Mesenteric fat pad (tissue), 1 donor: ENCODE data around the gene NOP16. TPM values are rescaled to one million over a fixed set of nuclear protein-coding genes. Genes with fewer than 3 reads are reported as not detected.
A peak's percentile ranks its signal among the peaks of the same experiment; 100 is the strongest.

Experiments
- DNase-seq: peaks from one replicate; pipeline ENCODE4 v3.0.0-alpha.2; 2020; ENCODE audit warnings: low spot score
- microRNA-seq: library from miRNA; unstranded; fragments of <30 nt; microRNA quantifications from one replicate; pipeline ENCODE4 v1.2.0, GENCODE V29; 2020; ENCODE audit warnings: borderline number of aligned reads
- total RNA-seq: library from RNA; stranded (reverse); fragmentation: NEBNext Ultra II Directional; extraction: Animal tissue kit (Norgen Biotek cat#: 25700); gene quantifications from one replicate; pipeline ENCODE4 v1.2.1, GENCODE V29; 2021
- donor health status: DM: yes; HTN: yes; CAD: no.

The NOP16 gene
- total RNA-seq, 1 donor from 2014 or later = 38.9 TPM

DNA sequence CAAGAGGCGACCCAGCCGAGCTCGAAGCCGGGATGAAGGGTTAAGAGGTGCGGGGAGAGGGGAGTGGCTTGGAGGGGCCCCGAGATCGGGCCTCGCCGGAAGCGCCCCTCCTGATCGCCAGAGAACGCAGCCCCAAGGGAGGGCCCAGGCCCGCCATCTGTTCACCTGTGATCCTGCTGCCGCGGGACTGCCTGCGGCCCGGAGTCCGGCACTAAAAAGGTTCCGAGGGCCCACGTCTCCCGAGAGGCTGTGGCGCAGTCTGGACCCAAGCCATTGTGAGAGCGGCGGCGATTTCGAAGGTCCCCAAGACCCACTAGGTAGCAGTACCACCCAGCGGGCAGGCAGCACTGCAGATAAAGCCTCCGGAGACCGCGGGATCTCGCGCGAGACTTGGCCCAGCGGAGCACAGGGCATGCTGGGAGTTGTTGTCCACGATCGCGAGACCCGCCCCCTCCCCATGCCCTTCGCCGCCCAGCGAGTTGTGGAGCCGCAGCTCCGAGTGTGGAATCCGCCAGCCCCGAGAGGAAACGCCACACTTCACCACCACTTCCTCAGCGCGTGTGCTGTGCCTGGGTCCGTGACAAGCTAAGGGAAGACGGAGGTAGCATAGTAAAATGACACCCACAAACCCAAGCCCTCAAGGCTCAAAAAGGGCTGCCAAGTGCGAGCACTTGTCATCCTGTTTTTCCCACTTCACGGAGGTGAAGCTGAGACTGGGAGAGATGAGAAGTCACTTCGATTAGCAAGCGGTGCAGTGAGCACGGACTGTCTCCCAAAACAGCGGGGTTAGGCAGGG is 26.8 kb downstream of the NOP16 start, which contains the start of gene KIAA1191:
TSS of gene KIAA1191 (minus strand) at position 328 of the 796 bp plus-strand sequence. CDS start 2,256 bp downstream, outside the sequence.
- peak; percentile 97 for DNase-seq

DNA sequence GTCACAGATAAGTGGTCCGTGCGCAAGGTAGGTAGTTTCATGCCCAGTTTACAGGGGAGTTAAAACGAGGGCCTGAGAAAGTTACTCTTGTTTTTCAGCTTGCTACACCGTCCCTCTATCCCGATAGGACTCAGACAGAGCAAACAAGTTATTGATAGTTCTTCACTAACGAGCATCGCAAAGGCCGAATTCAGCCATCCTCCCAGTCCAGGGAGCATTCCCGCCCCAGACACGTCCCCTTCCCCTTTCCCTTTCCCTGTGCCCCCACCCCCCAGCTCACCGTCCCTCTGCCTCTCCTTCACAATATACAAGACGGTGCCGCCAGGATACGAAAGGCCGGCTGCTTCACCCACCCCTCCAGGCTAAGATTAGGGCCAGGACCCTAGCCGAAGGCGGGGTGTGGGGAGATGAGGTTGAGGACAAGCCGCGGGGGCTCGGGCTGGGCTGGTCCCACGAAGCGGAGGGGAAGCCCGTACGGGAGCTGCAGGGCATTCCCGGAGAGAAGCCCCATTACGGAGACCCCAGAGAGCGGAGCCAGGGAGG is 27.4 kb downstream of the NOP16 start:
- DNase-seq = no peak

DNA sequence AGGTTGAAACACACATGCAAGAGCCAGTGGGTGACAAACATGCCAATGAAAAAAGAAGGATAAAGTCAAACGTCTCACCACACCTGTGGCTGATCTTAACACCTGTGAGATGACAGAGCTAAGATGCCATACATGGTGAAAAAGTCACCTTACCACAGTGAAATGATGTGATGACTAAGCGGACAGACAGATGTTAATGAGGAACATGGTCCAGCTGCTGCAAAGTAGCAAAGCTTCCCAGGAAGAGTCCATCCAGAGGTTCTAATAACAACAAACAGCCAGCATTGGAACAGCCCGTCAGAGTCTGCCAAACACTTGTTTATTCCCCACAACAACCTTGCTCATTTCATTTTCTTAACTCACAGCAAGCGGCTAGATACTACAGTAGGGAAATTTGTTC is 28.7 kb downstream of the NOP16 start:
- DNase-seq = no peak

GRCh38 chr5:176356179-176356566 is 32.2 kb downstream of the NOP16 start:
- no peak for DNase-seq

GRCh38 chr5:176355400-176356178 is 32.8 kb downstream of the NOP16 start:
- no peak for DNase-seq

GRCh38 chr5:176353533-176353932 is 34.9 kb downstream of the NOP16 start:
- DNase-seq = peak; percentile 49

DNA sequence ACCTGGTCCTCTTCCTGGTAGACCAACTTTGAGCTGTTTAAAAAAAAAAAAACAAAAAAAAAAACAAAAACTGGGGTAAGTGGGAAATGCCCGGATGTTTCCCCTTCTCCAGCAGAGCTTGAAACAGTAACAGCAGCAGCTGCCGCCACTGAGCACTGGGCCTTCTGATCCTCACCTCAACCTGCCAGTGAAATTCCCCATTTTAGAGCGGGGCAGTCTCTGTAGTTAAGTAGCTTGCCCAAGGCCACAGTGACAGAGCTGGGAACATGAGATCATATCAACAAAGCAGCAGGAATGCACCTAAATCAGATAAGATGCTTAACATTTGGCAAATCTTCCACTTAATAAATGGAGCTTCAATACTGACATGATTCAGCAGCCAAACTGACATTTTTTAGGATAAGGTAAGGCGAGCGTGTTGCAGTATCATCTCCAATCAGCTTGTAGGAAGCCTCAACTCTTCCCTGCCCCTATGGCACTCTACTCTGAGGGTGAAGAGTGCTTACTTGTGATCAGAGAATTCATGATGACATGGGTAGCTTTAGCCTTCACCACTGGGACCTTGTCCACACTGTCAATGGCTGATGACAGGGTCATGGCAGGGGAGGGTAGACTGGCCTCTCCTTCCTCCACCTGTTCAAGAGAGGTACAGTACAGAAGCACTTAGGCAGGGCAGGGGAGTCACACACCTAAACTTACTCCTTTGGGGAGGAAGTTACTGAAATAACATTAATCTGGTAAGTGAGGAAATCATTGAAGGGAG is 36.1 kb downstream of the NOP16 start:
- DNase-seq = peak; percentile 14

- DNase-seq = peak; percentile 57
Observed at GRCh38 chr5:176350416-176350815, 38.0 kb downstream of the NOP16 start.

DNA sequence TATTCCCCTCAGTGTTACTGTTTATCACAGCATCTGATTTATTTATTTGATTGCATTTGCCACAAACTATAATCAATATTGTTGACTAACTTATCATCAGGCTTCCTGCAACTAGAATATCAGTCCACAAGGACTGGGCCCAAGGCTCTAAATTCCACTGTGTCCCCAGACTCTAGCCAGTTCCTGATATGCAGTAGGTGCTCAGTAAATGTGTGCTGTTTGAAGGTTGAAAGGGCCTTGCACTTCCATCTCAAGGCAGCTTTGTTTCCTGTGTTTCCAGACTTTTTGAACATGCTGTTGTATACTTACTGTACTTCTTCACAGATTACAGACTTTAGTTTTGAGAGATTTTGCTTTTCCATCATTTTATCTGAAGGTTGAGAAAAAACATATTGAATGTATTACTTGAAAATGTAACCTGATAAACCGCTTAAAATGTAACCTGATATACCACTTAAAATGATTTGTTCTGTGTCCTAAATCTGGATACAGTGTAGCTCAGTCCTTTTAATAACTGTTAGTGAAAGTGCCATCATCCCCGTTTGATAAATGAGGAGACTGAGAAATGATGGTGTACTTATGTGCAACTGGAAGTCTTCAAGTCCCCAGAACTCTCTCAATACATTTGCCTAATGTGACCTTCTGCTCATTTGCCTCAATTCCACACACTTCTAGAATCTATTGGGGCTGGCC is 45.5 kb downstream of the NOP16 start:
- no peak for DNase-seq

DNA sequence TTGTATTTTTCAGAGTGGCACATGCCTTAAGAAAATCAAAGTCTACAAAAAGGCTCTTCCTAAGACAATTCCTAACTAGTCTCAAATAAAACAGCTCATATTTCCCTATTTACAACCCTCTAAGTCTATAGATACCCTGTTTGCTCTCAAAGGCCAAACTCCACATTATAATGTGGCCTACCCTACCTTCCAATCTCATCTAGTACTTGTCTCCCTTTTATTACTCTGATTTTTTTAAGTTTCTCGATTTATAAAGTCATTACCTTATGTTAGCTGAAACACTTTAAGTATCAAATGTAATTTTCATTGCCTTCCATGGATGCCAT is 46.3 kb downstream of the NOP16 start:
- no peak for DNase-seq

- DNase-seq = no peak
Observed at GRCh38 chr5:176341325-176342157, 46.9 kb downstream of the NOP16 start.

GRCh38 chr5:176339304-176339703 is 49.1 kb downstream of the NOP16 start:
- DNase-seq = no peak

DNA sequence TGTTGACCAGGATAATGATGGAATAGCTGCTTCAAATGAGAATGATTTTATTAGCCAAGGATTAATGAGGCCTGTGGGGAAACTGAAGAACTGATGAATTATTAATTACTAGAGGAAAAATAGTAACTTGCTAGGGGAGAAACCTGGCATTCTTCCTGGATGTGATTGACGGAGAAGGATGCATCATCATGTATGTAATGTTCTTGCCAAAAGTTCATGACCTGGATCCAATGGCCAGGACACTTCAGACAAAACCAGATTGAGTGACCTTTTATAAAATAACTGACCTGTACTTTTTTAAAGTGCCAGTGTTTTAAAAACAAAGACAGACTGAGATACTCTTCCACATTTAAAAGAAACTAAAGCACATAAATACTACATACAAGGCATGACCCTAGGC is 50.5 kb downstream of the NOP16 start:
- no peak for DNase-seq

GRCh38 chr5:176334031-176334770 is 54.2 kb downstream of the NOP16 start:
- no peak for DNase-seq

Small RNA genes lying within 50 kb of the gene (microRNA-seq; reads per million reads assigned to microRNA genes)
- gene MIR1271 = 5.8 reads per million

Other genes starting within 250 kb of the NOP16 start
- 11.5 TPM for gene SIMC1, start 150.2 kb downstream of the NOP16 start, total RNA-seq
- gene KIAA1191, start 26.8 kb downstream of the NOP16 start, total RNA-seq = 65.9 TPM
- 4.4 TPM for gene ARL10, start 23.1 kb downstream of the NOP16 start, total RNA-seq
- 107 TPM for gene HIGD2A, start 153 bp upstream of the NOP16 start, total RNA-seq
- gene CLTB, start 27.9 kb upstream of the NOP16 start, total RNA-seq = 84.7 TPM
- gene FAF2, start 59.8 kb upstream of the NOP16 start, total RNA-seq = 34.2 TPM
- 23.5 TPM for gene RNF44, start 148.8 kb upstream of the NOP16 start, total RNA-seq
- gene CDHR2, start 160.7 kb upstream of the NOP16 start, total RNA-seq = 0.45 TPM
- gene GPRIN1, start 221.6 kb upstream of the NOP16 start, total RNA-seq = 1.3 TPM
- gene SNCB, start 241.9 kb upstream of the NOP16 start, total RNA-seq = not detected
- not detected for gene EIF4E1B, start 242.1 kb upstream of the NOP16 start, total RNA-seq